Measurements from ENCODE around the gene MACROD2.

GRCh38 chr20:14489544-14489943 lies 494.2 kb downstream of the MACROD2 start:
- TF ChIP-seq CTCF (IDR thresholded peaks at IDR 0.05; ENCODE audit: poor library complexity, severe bottlenecking) = no peak
- no peak for TF ChIP-seq REST (IDR thresholded peaks at IDR 0.05; ENCODE audit: borderline replicate concordance)
